ENCODE results near the gene NME9. TPM values are rescaled to one million over a fixed set of nuclear protein-coding genes. Genes with fewer than 3 reads are reported as not detected.

NME9 gene
- total RNA-seq, 1 experiment from 2014 or later: 0.40 TPM

DNA sequence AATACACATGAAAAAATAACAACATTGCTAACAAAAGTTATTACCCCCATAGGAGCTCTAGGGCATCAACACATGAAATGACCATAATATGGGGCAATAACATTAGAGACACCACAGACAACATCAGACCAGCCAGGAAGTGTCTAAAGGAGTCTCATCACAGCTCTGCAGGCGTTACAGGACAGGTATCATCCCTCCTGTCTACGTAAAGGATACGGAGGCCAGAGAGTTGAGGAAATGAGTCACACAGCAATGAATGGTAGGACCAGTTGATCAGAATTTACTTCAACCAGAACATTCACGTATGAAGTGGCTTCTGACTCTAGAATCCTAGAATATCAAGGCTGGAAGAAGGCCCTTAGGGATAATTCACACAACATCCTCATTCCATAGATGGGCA, 1.8 kb downstream of the NME9 start:
- no peaks in the 10 kb centered on the region for H3K36me3 ChIP-seq (ENCODE audit: low read depth, low read length)
- BruUV-seq (replicated peaks): no TSS peak
- no peaks in the 10 kb centered on the region for H3K9me2 ChIP-seq (replicated peaks; ENCODE audit: low read length)
- no peak overlapping the region for H3K27ac ChIP-seq (ENCODE audit: low read length)
- H4K20me1 ChIP-seq (ENCODE audit: low read length): no peaks in the 10 kb centered on the region
- H3F3A ChIP-seq (ENCODE audit: low read length, unreplicated experiment): no peaks in the 10 kb centered on the region
- no peak overlapping the region for H3K4me3 ChIP-seq (ENCODE audit: low read length)
- peak; percentile 42 for DNase-seq
- H3K9me3 ChIP-seq (ENCODE audit: low read length): no peaks in the 10 kb centered on the region
- CTCF ChIA-PET: no interaction called here
- H3K4me2 ChIP-seq (ENCODE audit: low read length): no peak overlapping the region
- POLR2A ChIA-PET (ENCODE audit: unreplicated experiment): no interaction called here
- ATAC-seq: no peak
- no peaks in the 10 kb centered on the region for H3K79me2 ChIP-seq (ENCODE audit: low read length)
- H3K9ac ChIP-seq (ENCODE audit: low read length): no peak overlapping the region
- TF ChIP-seq EZH2 (IDR thresholded peaks at IDR 0.05; ENCODE audit: low read length, unreplicated experiment) (no peak), EZH2phosphoT487 (IDR thresholded peaks at IDR 0.05; ENCODE audit: borderline replicate concordance, low read length) (no peak)
- TF ChIP-seq, protein P1, sequence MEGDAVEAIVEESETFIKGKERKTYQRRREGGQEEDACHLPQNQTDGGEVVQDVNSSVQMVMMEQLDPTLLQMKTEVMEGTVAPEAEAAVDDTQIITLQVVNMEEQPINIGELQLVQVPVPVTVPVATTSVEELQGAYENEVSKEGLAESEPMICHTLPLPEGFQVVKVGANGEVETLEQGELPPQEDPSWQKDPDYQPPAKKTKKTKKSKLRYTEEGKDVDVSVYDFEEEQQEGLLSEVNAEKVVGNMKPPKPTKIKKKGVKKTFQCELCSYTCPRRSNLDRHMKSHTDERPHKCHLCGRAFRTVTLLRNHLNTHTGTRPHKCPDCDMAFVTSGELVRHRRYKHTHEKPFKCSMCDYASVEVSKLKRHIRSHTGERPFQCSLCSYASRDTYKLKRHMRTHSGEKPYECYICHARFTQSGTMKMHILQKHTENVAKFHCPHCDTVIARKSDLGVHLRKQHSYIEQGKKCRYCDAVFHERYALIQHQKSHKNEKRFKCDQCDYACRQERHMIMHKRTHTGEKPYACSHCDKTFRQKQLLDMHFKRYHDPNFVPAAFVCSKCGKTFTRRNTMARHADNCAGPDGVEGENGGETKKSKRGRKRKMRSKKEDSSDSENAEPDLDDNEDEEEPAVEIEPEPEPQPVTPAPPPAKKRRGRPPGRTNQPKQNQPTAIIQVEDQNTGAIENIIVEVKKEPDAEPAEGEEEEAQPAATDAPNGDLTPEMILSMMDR (conservative IDR thresholded peaks at IDR 0.05; ENCODE audit: low read depth, low read length): no peak
- H3K4me1 ChIP-seq (ENCODE audit: insufficient read depth, low read length): peaks cover 7% of the 10 kb centered on the region; the same call in 1 of the 2 replicates
- H3K27me3 ChIP-seq (ENCODE audit: low read length): no peaks in the 10 kb centered on the region
- no peak overlapping the region for H2AFZ ChIP-seq (ENCODE audit: low read length)
- intact Hi-C loops (cut with micrococcal nuclease): no loop called here

DNA sequence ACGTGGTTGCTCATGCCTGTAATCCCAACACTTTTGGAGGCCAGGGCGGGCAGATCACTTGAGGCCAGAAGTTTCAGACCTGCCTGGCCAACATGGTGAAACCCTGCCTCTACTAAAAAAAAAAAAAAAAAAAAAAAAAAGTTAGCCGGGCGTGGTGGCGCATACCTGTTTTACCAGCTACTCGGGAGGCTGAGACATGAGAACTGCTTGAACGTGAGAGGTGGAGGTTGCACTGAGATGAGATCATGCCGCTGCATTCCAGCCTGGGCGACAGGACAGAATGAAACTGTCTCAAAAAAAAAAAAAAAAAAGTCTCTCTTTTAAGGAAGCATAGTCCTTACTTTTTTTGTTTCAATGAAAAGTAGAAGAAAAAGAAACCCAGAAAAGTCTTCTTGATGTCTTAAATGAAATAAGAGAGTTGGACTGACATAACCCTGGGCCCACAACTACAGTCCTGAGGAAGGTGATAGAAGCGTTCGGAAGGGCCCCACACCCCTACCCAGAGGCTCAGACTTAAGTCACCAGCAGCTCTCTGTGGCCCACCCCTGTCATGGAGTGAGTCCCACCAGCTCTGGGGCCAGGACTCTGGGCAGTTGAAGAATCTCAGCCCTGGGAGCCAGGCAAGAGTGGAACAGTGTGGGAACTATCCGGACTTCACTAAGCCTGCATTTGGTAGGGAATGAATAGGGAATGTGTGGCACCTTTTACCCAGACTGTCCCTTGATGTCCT, 2.6 kb downstream of the NME9 start:
- Histone ChIP-seq H3K9me2 (replicated peaks; ENCODE audit: low read length) (no peaks in the 10 kb centered on the region), H3K27me3 (ENCODE audit: low read length) (no peaks in the 10 kb centered on the region), H3F3A (ENCODE audit: low read length, unreplicated experiment) (no peaks in the 10 kb centered on the region), H3K79me2 (ENCODE audit: low read length) (no peaks in the 10 kb centered on the region), H3K9me3 (ENCODE audit: low read length) (no peaks in the 10 kb centered on the region), H4K20me1 (ENCODE audit: low read length) (no peaks in the 10 kb centered on the region), H3K4me2 (ENCODE audit: low read length) (no peak overlapping the region), H3K9ac (ENCODE audit: low read length) (no peak overlapping the region), H3K27ac (ENCODE audit: low read length) (no peak overlapping the region), H2AFZ (ENCODE audit: low read length) (no peak overlapping the region), H3K36me3 (ENCODE audit: low read depth, low read length) (no peaks in the 10 kb centered on the region), H3K4me3 (ENCODE audit: low read length) (no peak overlapping the region), H3K4me1 (ENCODE audit: insufficient read depth, low read length) (peaks cover 7% of the 10 kb centered on the region; the same call in 1 of the 2 replicates)
- ChIA-PET POLR2A (ENCODE audit: unreplicated experiment) (no interaction called here), CTCF (no interaction called here)
- no TSS peak for BruUV-seq (replicated peaks)
- no peak for ATAC-seq
- no peak for TF ChIP-seq EZH2phosphoT487 (IDR thresholded peaks at IDR 0.05; ENCODE audit: borderline replicate concordance, low read length)
- TF ChIP-seq, protein P1 (conservative IDR thresholded peaks at IDR 0.05; ENCODE audit: low read depth, low read length): no peak
- no peak for TF ChIP-seq EZH2 (IDR thresholded peaks at IDR 0.05; ENCODE audit: low read length, unreplicated experiment)
- intact Hi-C loops (cut with micrococcal nuclease): no loop called here
- DNase-seq: no peak

DNA sequence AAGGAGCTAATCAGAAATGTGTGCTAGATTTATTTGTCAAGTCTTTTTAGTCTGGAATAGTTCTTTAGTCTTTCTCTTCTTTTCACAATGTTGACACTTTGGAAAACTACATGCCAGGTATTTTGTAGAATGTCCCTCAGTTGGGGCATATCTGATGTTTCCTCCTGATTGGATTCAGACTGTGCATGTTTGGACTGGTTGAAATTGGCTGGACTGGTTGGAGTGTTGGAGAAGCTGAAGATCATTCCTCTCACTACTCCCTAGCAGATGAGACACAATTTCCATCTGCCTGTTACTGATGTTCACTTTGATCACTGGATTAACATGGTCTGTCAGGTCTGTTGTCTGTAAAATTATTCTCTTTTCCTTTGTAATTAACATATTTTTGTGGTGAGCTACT, 3.7 kb downstream of the NME9 start:
- H3K4me1 ChIP-seq (ENCODE audit: insufficient read depth, low read length): peaks cover 7% of the 10 kb centered on the region; the same call in 1 of the 2 replicates
- H3K9ac ChIP-seq (ENCODE audit: low read length): no peak overlapping the region
- POLR2A ChIA-PET (ENCODE audit: unreplicated experiment): no interaction called here
- H3K79me2 ChIP-seq (ENCODE audit: low read length): no peaks in the 10 kb centered on the region
- CTCF ChIA-PET: no interaction called here
- TF ChIP-seq EZH2 (IDR thresholded peaks at IDR 0.05; ENCODE audit: low read length, unreplicated experiment) (no peak), EZH2phosphoT487 (IDR thresholded peaks at IDR 0.05; ENCODE audit: borderline replicate concordance, low read length) (no peak)
- TF ChIP-seq, protein P1 (conservative IDR thresholded peaks at IDR 0.05; ENCODE audit: low read depth, low read length): no peak
- H3K36me3 ChIP-seq (ENCODE audit: low read depth, low read length): no peaks in the 10 kb centered on the region
- no peaks in the 10 kb centered on the region for H3K9me3 ChIP-seq (ENCODE audit: low read length)
- H3K27ac ChIP-seq (ENCODE audit: low read length): no peak overlapping the region
- no peak for DNase-seq
- no peak for ATAC-seq
- intact Hi-C loops (cut with micrococcal nuclease): no loop called here
- H3K4me2 ChIP-seq (ENCODE audit: low read length): no peak overlapping the region
- H3K9me2 ChIP-seq (replicated peaks; ENCODE audit: low read length): no peaks in the 10 kb centered on the region
- H2AFZ ChIP-seq (ENCODE audit: low read length): no peak overlapping the region
- no TSS peak for BruUV-seq (replicated peaks)
- no peaks in the 10 kb centered on the region for H3K27me3 ChIP-seq (ENCODE audit: low read length)
- no peak overlapping the region for H3K4me3 ChIP-seq (ENCODE audit: low read length)
- H4K20me1 ChIP-seq (ENCODE audit: low read length): no peaks in the 10 kb centered on the region
- H3F3A ChIP-seq (ENCODE audit: low read length, unreplicated experiment): no peaks in the 10 kb centered on the region

Data from PC-3 (cell line).